Dendritic cell treated with granulocyte-macrophage colony-stimulating factor and Interleukin-4, amounts not matched to agents 40 ng/mL and 50 ng/mL, for 4 days (primary cell): ENCODE data around the gene ADAM22.

Experiments used
- H3K27ac Mint-ChIP-seq: one replicate; pipeline ENCODE4 v1.8.0; 2022; ENCODE audit warnings: mild to moderate bottlenecking, mixed read lengths
- H3K27me3 Mint-ChIP-seq: one replicate; pipeline ENCODE4 v1.8.0; 2022; ENCODE audit warnings: mild to moderate bottlenecking, mixed read lengths
- H3K36me3 Mint-ChIP-seq: one replicate; pipeline ENCODE4 v1.8.0; 2022; ENCODE audit warnings: low read depth, mixed read lengths
- H3K4me1 Mint-ChIP-seq: one replicate; pipeline ENCODE4 v1.8.0; 2022; ENCODE audit warnings: low read depth, mixed read lengths
- H3K4me3 Mint-ChIP-seq: one replicate; pipeline ENCODE4 v1.8.0; 2022; ENCODE audit warnings: mild to moderate bottlenecking, moderate library complexity, mixed read lengths
- H3K9me3 Mint-ChIP-seq: one replicate; pipeline ENCODE4 v1.8.0; 2022; ENCODE audit warnings: mixed read lengths
- intact Hi-C: fragments of 100-400 bp; cut with micrococcal nuclease; formaldehyde crosslinking; loops from one replicate; pipeline ENCODE4 v1.15.0; 2022

ADAM22 gene

DNA sequence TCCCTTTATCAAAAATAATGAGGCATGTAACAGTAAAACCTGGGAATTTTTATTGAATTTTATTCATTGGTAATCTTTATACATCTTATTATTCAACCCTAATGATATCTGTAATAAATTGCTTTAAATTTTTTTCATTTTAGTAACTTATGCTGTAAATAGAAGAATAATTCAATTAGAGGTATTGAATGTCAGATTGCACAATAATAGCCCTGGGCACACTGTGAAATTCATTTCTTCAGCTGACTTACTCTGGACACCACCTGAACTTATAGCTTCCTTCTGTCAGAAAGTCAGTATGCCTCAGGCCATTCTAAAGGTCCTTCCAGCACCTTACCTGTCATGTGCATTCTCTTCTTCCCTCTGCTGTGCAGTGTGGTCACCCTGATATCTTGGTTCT is 59.2 kb downstream of the ADAM22 start:
- no peak overlapping the region for H3K4me3 Mint-ChIP-seq
- H3K4me1 Mint-ChIP-seq = no peaks in the 10 kb centered on the region
- no peaks in the 10 kb centered on the region for H3K27me3 Mint-ChIP-seq
- no peak overlapping the region for H3K27ac Mint-ChIP-seq
- H3K9me3 Mint-ChIP-seq = no peaks in the 10 kb centered on the region
- intact Hi-C loops = no loop called here
- no peaks in the 10 kb centered on the region for H3K36me3 Mint-ChIP-seq

DNA sequence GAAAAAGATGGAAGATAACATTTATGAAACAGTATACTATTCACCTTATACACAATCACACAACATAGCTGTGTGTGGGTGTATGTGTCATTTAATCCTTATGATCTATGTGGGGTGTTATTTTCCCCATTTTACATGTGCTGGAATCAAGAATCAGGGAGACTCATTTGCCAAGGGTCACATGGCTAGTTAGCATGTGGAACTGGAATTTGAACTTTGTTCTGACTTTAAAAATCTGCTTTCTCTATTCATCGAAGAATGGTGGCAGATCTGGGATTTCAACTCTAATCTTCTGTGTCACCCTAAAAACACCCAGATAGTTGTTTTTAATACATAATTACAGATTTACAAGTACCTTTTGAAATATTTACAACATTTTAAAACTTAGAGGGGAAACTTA is 65.2 kb downstream of the ADAM22 start:
- Mint-ChIP-seq H3K9me3 (no peaks in the 10 kb centered on the region), H3K36me3 (no peaks in the 10 kb centered on the region), H3K4me1 (no peaks in the 10 kb centered on the region), H3K4me3 (no peak overlapping the region), H3K27ac (no peak overlapping the region), H3K27me3 (no peaks in the 10 kb centered on the region)
- intact Hi-C loops = no loop called here

DNA sequence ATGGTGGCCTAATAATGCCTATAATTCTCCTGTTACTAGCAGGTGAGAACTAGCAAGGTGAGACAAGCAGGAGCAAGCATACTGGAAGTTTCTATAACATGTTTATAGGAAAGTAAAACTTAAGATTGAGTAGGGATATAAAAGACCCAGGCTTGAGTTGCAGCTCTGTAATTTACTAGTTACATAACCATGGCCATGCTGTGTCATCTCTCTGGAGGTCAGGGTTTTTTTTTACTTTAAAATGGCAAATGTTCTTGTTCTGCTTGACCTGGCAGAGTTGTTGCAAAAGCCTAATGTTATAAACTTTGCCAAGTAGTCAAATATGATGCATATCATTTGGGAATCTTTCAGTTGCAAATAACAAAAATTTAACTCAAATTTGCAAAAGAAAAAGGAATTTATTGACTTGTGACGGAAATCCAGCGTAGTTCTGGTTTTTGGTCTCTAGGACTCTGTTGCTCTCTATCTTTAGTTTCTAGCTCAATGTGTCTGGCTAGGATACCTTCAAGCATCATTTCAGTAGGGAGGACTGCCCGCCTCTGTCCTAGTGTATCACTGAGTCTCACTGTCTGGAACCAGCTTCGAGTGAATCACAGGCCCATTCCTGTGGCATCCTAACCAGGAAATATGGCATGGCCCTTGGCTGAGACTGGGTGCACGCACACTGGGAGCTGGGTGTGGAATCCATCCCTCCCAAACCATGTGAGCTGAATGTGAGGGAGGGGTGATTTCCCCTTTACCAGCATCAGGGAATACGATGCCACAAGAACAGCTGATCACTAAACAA is 67.9 kb downstream of the ADAM22 start:
- Mint-ChIP-seq H3K36me3 (no peaks in the 10 kb centered on the region), H3K4me1 (no peaks in the 10 kb centered on the region), H3K4me3 (no peak overlapping the region), H3K27me3 (no peaks in the 10 kb centered on the region), H3K27ac (no peak overlapping the region), H3K9me3 (no peaks in the 10 kb centered on the region)
- intact Hi-C loops = no loop called here

DNA sequence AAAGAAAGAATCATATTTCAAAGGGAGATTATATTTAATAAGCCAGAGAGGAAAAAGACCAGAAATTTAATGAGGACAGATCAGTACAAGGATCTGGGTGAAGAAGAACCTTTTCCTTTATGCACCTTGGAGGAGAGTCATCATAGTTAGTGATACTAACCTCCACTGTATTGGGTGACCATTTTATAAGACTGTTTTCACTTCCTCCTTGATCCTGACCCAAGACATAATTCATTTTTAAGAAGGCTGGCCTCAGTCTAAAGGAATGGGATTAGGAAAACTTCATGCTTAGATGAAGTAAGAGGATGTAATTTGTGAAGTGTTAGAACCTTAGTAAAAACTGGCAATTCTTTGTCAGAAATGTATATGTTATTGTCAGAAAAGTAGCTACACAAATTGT is 68.6 kb downstream of the ADAM22 start:
- Mint-ChIP-seq H3K4me3 (no peak overlapping the region), H3K27ac (no peak overlapping the region), H3K4me1 (no peaks in the 10 kb centered on the region), H3K36me3 (no peaks in the 10 kb centered on the region), H3K27me3 (no peaks in the 10 kb centered on the region), H3K9me3 (no peaks in the 10 kb centered on the region)
- intact Hi-C loops = no loop called here

DNA sequence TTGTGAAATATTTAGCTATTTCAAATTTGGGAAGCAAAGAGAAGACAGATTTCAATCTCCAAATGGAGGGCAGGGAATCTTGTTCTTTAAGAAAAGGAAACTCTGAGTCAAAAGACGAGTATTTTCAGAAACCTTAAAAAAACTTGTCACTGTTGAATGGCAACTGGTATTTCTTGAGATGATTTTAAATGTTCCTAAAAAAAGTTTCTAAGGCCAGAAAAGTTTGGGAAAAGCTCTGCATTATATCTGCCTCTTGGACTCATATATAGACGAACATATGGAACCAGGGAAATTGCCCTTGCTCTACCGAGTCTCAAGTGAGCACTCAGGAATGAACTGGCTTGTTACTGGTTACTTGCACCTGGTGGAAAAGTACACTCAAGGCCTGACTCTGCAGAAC is 69.5 kb downstream of the ADAM22 start:
- intact Hi-C loops = no loop called here
- Mint-ChIP-seq H3K36me3 (no peaks in the 10 kb centered on the region), H3K4me3 (no peak overlapping the region)

DNA sequence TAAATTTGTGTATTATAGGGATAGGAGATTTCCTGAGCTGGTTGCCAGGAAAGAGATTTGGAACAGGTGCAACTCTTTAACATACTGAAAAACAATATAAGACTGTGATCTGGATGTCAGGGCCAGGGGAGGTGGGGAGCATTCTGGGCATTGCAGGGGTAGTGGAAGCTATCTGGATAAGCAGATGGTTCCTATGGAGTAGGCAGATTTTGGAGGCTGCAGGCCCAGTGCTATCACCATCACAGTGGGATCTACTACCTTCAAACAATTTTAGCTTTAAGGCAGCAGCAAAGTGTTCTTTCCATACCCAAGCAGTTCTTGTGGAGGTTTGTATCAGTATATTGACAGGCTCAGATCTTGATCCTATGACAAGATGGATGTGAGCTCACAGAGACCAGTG is 71.1 kb downstream of the ADAM22 start:
- intact Hi-C loops = no loop called here
- Mint-ChIP-seq H3K4me1 (no peaks in the 10 kb centered on the region), H3K27ac (no peak overlapping the region), H3K9me3 (no peaks in the 10 kb centered on the region), H3K27me3 (no peaks in the 10 kb centered on the region), H3K36me3 (no peaks in the 10 kb centered on the region), H3K4me3 (no peak overlapping the region)

More for the DNA sequence above, 69.5 kb downstream of the ADAM22 start:
- no peaks in the 10 kb centered on the region for H3K27me3 Mint-ChIP-seq
- no peaks in the 10 kb centered on the region for H3K9me3 Mint-ChIP-seq
- H3K4me1 Mint-ChIP-seq = no peaks in the 10 kb centered on the region
- H3K27ac Mint-ChIP-seq = no peak overlapping the region

DNA sequence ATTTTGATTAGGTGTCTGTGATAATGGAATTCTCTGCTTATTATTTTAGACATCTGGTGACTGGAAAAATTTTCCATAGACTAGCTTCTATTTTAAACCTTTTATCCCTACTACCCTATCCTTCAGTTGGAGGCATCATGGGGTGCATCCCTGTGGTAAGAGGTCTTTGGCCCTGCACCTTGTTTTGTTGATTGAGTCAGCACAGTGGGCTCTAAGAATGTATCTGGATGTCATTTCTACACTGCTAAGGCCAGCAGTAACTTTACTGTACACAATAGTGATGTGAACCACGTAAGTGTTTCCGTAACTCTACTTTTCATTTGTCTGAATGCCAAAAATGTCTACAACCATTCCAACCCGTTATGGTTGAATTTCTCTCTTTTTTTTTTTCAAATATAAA is 75.6 kb downstream of the ADAM22 start:
- no peak overlapping the region for H3K27ac Mint-ChIP-seq
- H3K4me1 Mint-ChIP-seq = no peaks in the 10 kb centered on the region
- H3K4me3 Mint-ChIP-seq = no peak overlapping the region
- H3K36me3 Mint-ChIP-seq = no peaks in the 10 kb centered on the region
- H3K27me3 Mint-ChIP-seq = no peaks in the 10 kb centered on the region
- intact Hi-C loops = no loop called here
- no peaks in the 10 kb centered on the region for H3K9me3 Mint-ChIP-seq

DNA sequence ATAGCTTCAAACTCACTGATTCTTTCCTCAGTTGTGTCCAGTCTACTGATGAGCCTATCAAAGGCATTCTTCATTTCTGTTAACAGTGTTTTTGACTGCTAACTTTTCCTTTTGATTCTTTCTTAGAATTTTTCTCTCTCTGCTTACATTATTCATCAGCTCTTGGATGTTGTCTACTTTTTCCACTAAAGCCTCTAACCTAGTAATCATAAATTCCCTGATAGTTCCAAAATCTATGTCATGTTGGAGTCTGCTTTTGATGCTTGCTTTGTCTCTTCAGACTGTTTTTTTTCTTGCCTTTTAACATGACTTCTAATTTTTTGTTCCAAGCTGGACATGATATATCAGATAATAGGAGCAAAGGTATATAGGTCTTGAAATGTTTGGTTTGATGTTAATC is 78.0 kb downstream of the ADAM22 start:
- Mint-ChIP-seq H3K36me3 (no peaks in the 10 kb centered on the region), H3K27ac (no peak overlapping the region)
- intact Hi-C loops = no loop called here

DNA sequence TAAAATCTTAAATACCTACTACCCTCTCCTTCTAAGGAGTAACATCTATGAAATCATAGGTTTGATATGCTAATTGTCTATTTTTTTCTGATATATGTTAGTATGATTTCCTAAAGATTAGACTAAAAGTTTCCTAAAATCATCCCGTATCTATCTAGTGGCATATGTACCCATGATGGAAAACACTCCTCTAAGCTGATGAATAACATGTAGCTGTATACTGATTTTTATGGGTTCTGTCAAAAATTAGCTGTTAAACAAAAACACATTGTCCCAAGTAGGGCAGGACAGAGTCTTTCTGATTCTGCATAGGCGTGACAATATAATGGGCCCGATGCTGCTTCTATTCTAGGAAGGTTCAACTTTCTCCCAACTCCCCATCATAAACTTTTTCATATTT is 79.9 kb downstream of the ADAM22 start:
- no peak overlapping the region for H3K27ac Mint-ChIP-seq
- H3K4me1 Mint-ChIP-seq = no peaks in the 10 kb centered on the region
- intact Hi-C loops = no loop called here
- no peaks in the 10 kb centered on the region for H3K36me3 Mint-ChIP-seq
- no peak overlapping the region for H3K4me3 Mint-ChIP-seq
- H3K27me3 Mint-ChIP-seq = no peaks in the 10 kb centered on the region
- no peaks in the 10 kb centered on the region for H3K9me3 Mint-ChIP-seq

More for the DNA sequence above, 78.0 kb downstream of the ADAM22 start:
- Mint-ChIP-seq H3K4me3 (no peak overlapping the region), H3K4me1 (no peaks in the 10 kb centered on the region), H3K9me3 (no peaks in the 10 kb centered on the region), H3K27me3 (no peaks in the 10 kb centered on the region)

DNA sequence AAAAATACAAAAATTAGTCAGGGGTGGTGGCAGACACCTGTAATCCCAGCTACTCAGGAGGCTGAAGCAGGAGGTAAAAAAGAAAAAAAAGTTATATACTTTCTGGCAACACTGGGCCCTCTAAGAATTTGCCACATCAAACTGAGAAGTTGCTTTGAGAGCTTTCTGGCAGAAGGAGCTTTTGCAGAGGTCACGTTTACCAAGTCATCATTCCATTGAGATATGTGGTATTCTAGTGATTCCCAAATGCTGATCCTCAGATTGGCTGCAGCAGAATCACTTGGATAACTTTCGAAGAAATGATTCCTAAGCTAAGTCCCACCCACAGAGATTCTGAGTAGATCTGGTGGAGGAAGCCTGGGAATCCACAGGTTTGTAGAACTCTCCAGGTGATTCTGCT is 80.5 kb downstream of the ADAM22 start:
- H3K36me3 Mint-ChIP-seq = no peaks in the 10 kb centered on the region
- no peak overlapping the region for H3K4me3 Mint-ChIP-seq
- no peaks in the 10 kb centered on the region for H3K9me3 Mint-ChIP-seq
- no peak overlapping the region for H3K27ac Mint-ChIP-seq
- H3K27me3 Mint-ChIP-seq = no peaks in the 10 kb centered on the region
- intact Hi-C loops = no loop called here
- H3K4me1 Mint-ChIP-seq = no peaks in the 10 kb centered on the region

DNA sequence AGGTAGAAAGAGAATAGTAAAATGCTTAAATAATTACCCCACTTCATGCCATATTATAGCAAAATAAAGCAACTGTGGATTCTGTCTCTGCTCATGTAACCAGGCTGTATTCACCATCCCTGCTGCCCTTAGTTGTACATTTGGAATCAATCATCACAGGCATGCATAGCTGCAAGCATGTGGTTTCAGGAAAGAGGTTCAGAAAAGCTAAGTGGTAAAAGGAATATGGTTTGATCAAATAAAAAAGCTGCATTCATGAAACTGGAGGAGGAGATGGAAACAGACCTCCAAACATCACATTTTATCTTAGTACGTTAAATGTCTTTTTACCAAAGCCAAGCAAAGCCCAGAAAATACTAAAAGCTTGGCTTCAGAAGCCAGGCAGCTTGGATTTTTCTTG is 81.3 kb downstream of the ADAM22 start:
- Mint-ChIP-seq H3K9me3 (no peaks in the 10 kb centered on the region), H3K27me3 (no peaks in the 10 kb centered on the region), H3K4me3 (no peak overlapping the region), H3K4me1 (no peaks in the 10 kb centered on the region), H3K27ac (no peak overlapping the region), H3K36me3 (no peaks in the 10 kb centered on the region)
- intact Hi-C loops = no loop called here

DNA sequence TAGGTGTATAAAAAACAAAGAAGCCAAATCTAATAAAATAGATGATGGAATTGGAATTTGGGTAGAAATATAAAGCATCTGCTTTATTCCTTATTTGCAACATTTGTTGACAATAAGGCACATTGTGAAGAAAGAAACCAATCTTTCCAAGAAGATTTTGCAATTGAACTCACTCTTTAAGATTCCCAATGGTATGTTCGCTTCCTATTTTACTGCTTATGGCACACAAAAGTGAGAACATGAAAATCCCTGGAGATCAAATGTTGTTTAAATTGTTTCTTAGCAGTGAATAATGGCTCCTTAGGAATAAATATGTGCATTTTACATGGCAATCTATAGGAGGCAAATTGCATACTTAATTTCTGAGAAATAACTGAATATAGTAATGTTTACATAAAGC is 84.5 kb downstream of the ADAM22 start:
- no peaks in the 10 kb centered on the region for H3K27me3 Mint-ChIP-seq
- H3K4me1 Mint-ChIP-seq = no peaks in the 10 kb centered on the region
- no peaks in the 10 kb centered on the region for H3K36me3 Mint-ChIP-seq
- no peak overlapping the region for H3K4me3 Mint-ChIP-seq
- no peak overlapping the region for H3K27ac Mint-ChIP-seq
- H3K9me3 Mint-ChIP-seq = no peaks in the 10 kb centered on the region
- intact Hi-C loops = no loop called here

DNA sequence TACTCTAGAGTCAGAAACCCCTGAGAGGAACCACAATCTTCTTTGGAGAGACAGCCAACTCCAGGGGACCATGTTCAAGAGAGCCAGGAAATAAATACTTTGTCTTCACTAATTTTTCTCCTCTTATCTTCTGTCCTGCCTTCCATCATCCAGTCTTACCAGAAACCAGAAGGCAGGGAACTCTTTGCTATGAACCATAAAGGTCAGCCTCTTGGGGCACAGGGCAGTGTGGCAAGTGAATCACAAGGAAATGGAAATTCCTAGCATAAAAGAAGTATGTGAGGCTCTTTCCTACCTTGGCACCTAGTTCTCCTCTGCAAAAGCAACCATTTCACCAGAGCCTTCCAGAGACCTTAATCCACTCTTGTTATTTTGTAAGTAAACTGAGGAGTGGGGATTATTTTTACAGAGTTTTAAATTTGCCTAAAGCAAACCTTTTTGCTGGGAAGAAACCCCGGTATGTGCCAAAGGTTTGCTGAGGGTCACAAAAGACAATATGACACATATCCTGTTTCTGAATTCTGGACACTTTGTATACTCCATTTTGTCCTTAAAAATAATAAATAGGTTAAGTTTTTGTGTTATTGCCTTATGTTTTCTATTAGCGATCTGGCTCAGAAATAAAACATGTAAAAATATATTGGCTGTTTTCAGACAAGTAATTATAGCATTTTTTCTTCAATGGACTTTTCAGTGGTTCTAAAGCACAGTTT is 87.1 kb downstream of the ADAM22 start:
- Mint-ChIP-seq H3K4me1 (no peaks in the 10 kb centered on the region), H3K27ac (no peak overlapping the region), H3K27me3 (no peaks in the 10 kb centered on the region), H3K4me3 (no peak overlapping the region), H3K36me3 (no peaks in the 10 kb centered on the region), H3K9me3 (peaks cover 20% of the 10 kb centered on the region)
- intact Hi-C loops = no loop called here

DNA sequence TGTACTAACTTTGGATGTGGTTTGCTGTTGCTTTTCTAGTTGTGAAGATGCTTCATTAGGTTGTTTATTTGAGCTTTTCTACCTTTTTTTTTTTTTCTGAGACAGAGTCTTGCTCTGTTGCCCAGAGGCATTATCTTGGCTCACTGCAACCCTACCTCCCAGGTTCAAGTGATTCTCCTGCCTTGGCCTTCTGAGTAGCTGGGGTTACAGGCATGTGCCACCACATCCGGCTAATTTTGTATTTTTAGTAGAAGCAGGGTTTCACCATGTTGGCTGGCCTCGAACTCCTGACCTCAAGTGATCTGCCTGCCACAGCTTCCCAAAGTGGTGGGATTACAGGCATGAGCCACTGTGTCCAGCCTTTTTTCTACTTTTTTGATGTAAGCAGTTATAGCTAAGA is 93.7 kb downstream of the ADAM22 start:
- H3K36me3 Mint-ChIP-seq = no peaks in the 10 kb centered on the region
- H3K4me1 Mint-ChIP-seq = no peaks in the 10 kb centered on the region
- no peaks in the 10 kb centered on the region for H3K27me3 Mint-ChIP-seq
- H3K9me3 Mint-ChIP-seq = peaks cover 68% of the 10 kb centered on the region
- intact Hi-C loops = no loop called here
- no peak overlapping the region for H3K27ac Mint-ChIP-seq
- H3K4me3 Mint-ChIP-seq = no peak overlapping the region
